ENCODE results near the gene ADCY10.

GRCh38 chr1:167808104-167808503 is 105.8 kb downstream of the ADCY10 start:
- TF ChIP-seq CTCF (IDR thresholded peaks at IDR 0.05) (no peak), REST (IDR thresholded peaks at IDR 0.05; ENCODE audit: insufficient read depth in 1 of 2, low read depth in 2 of 2, low read length in 1 of 2) (no peak), SIN3A (IDR thresholded peaks at IDR 0.05; ENCODE audit: borderline replicate concordance, insufficient read depth, low read depth, low read length) (no peak), POLR2AphosphoS5 (IDR thresholded peaks at IDR 0.05; ENCODE audit: low read depth, low read length) (no peak)
